Neuronal stem cell (in vitro differentiated cells): Measurements from ENCODE around the gene DEFB116. TPM values are rescaled to one million over a fixed set of nuclear protein-coding genes. Genes with fewer than 3 reads are reported as not detected.

ENCODE experiments used
- DNase-seq: peaks from one replicate; pipeline ENCODE4 v3.0.0-alpha.2; 2013; ENCODE audit warnings: low spot score
- H2AFZ ChIP-seq: one replicate; pipeline ENCODE4 v1.6.1; 2013; ENCODE audit warnings: mild to moderate bottlenecking, low read length, inconsistent platforms
- H2AK5ac ChIP-seq: 2 replicates; pipeline ENCODE4 v1.6.1; 2013; ENCODE audit warnings: low read depth, mild to moderate bottlenecking, inconsistent platforms, low read length, moderate library complexity, mixed read lengths
- H2BK120ac ChIP-seq: 2 replicates; pipeline ENCODE4 v1.6.1; 2013; ENCODE audit warnings: low read depth, mild to moderate bottlenecking, inconsistent platforms, low read length, moderate library complexity, mixed read lengths
- H2BK12ac ChIP-seq: one replicate; pipeline ENCODE4 v1.6.1; 2013; ENCODE audit warnings: low read length, inconsistent platforms
- H2BK15ac ChIP-seq: 2 replicates; pipeline ENCODE4 v1.6.1; 2013; ENCODE audit warnings: mild to moderate bottlenecking, low read length, inconsistent platforms, mixed read lengths
- H2BK5ac ChIP-seq: one replicate; pipeline ENCODE4 v1.6.1; 2013; ENCODE audit warnings: inconsistent platforms, mild to moderate bottlenecking, low read length, moderate library complexity
- H3K14ac ChIP-seq: one replicate; pipeline ENCODE4 v1.6.1; 2013; ENCODE audit warnings: low read length, inconsistent platforms
- H3K18ac ChIP-seq: 2 replicates; pipeline ENCODE4 v1.6.1; 2013; ENCODE audit warnings: low read length, inconsistent platforms
- H3K23ac ChIP-seq: 2 replicates; pipeline ENCODE4 v1.6.1; 2013; ENCODE audit warnings: low read depth, mild to moderate bottlenecking, mixed read lengths, low read length, inconsistent platforms; ENCODE audit not compliant: poor library complexity
- H3K27ac ChIP-seq: replicated peaks from 3 replicates; pipeline ENCODE4 v1.5.1; 2013; ENCODE audit warnings: low read length, inconsistent platforms
- H3K27me3 ChIP-seq, 3 experiments: 2 replicates each; pipeline ENCODE4 v1.6.1; 2013; ENCODE audit warnings: low read length in 3 of 3, mild to moderate bottlenecking in 2 of 3, inconsistent platforms in 1 of 3, low read depth in 1 of 3, mixed read lengths in 1 of 3, moderate library complexity in 1 of 3; ENCODE audit not compliant: control insufficient read depth in 3 of 3, insufficient read depth in 3 of 3
- H3K36me3 ChIP-seq, 2 donors: replicated peaks in 1 of 2; 2 replicates each; pipeline ENCODE4 v1.6.1; 2013; ENCODE audit warnings: low read length in 2 of 2; ENCODE audit not compliant: control insufficient read depth in 2 of 2, insufficient read depth in 2 of 2
- H3K4ac ChIP-seq: 2 replicates; pipeline ENCODE4 v1.6.1; 2013; ENCODE audit warnings: inconsistent platforms, mild to moderate bottlenecking, low read length, moderate library complexity
- H3K4me1 ChIP-seq, 2 donors: 1 replicate in 1 of 2; 2 replicates in 1 of 2; pipeline ENCODE4 v1.6.1; 2013; ENCODE audit warnings: low read length in 2 of 2, low read depth in 1 of 2; ENCODE audit not compliant: control insufficient read depth in 2 of 2, insufficient read depth in 1 of 2
- H3K4me2 ChIP-seq: one replicate; pipeline ENCODE4 v1.6.1; 2013; ENCODE audit warnings: mild to moderate bottlenecking, low read length, inconsistent platforms; ENCODE audit not compliant: insufficient read depth, poor library complexity, severe bottlenecking
- H3K4me3 ChIP-seq, 2 donors: 2 replicates each; pipeline ENCODE4 v1.5.1; 2013; ENCODE audit warnings: low read length in 2 of 2, mild to moderate bottlenecking in 2 of 2, inconsistent platforms in 1 of 2, moderate library complexity in 1 of 2
- H3K79me1 ChIP-seq: one replicate; pipeline ENCODE4 v1.6.1; 2013; ENCODE audit warnings: low read depth, mild to moderate bottlenecking, inconsistent platforms, low read length, moderate library complexity
- H3K9ac ChIP-seq: one replicate; pipeline ENCODE4 v1.6.1; 2013; ENCODE audit warnings: mild to moderate bottlenecking, low read depth, low read length, inconsistent platforms; ENCODE audit not compliant: poor library complexity
- H3K9me3 ChIP-seq, 2 donors: replicated peaks in 1 of 2; 2 replicates each; pipeline versions ENCODE3 to v1.6.1; 2013; ENCODE audit warnings: low read length in 2 of 2, mild to moderate bottlenecking in 2 of 2, inconsistent platforms in 1 of 2, low read depth in 1 of 2, mixed read lengths in 1 of 2, moderate library complexity in 1 of 2; ENCODE audit not compliant: control insufficient read depth in 2 of 2, insufficient read depth in 1 of 2
- H4K8ac ChIP-seq: one replicate; pipeline ENCODE4 v1.6.1; 2013; ENCODE audit warnings: low read depth, mild to moderate bottlenecking, inconsistent platforms, low read length, moderate library complexity
- H4K91ac ChIP-seq: one replicate; pipeline ENCODE4 v1.6.1; 2013; ENCODE audit warnings: low read length, low read depth, mild to moderate bottlenecking, inconsistent platforms; ENCODE audit not compliant: poor library complexity
- WGBS, 2 donors: extraction: QIAGEN DNeasy Blood & Tissue Kit; methylation state at CpG; one replicate each; pipeline ENCODE4 v1.1.7; 2013; ENCODE audit warnings: missing lambda C conversion rate in 2 of 2, mixed read lengths in 1 of 2; ENCODE audit not compliant: insufficient read length in 2 of 2, insufficient replicate concordance in 1 of 2; ENCODE audit errors: extremely low coverage in 2 of 2; 5-methylcytosine and 5-hydroxymethylcytosine counted together
- small RNA-seq: library from polyadenylated mRNA; stranded (forward); fragments of <200 nt; extraction: miRNeasy Mini kit (QIAGEN cat#:217004); gene quantifications from one replicate; pipeline ENCODE3, GENCODE V24; 2013; ENCODE audit not compliant: insufficient read depth

DEFB116 gene

GRCh38 chr20:31260326-31260932 lies 48.0 kb downstream of the DEFB116 start:
- Histone ChIP-seq H3K79me1 (no peaks in the 10 kb centered on the region), H2BK15ac (no peak overlapping the region), H3K4me1 (no peaks in the 10 kb centered on the region), H3K9me3 (peaks cover 0 to 37% of the 10 kb centered on the region in 2 donors), H4K91ac (no peak overlapping the region), H2AK5ac (no peak overlapping the region), H3K4me2 (no peak overlapping the region), H3K27ac (no peak overlapping the region), H3K4me3 (no peak overlapping the region), H3K23ac (no peak overlapping the region), H4K8ac (no peak overlapping the region), H3K27me3 (peaks cover 0 to 2% (median 0%) of the 10 kb centered on the region in 3 experiments), H2BK5ac (no peak overlapping the region), H3K36me3 (no peaks in the 10 kb centered on the region), H2BK120ac (no peak overlapping the region), H3K4ac (no peak overlapping the region), H2AFZ (no peak overlapping the region), H3K9ac (no peak overlapping the region), H3K14ac (no peak overlapping the region), H3K18ac (no peak overlapping the region), H2BK12ac (no peak overlapping the region)
- no peak for DNase-seq
- WGBS, 2 donors: no CpG with 5 or more reads among the region's 6 CpGs

GRCh38 chr20:31257364-31257763 lies 51.0 kb downstream of the DEFB116 start, which contains the start of gene DEFB115:
Gene DEFB115 (plus strand): TSS chr20:31257664. CDS start chr20:31257664, 0 bp downstream.
- WGBS, 2 donors: no CpG with 5 or more reads among the region's 2 CpGs
- Histone ChIP-seq H3K36me3 (no peaks in the 10 kb centered on the region), H3K27ac (no peak within 1 kb of the TSS), H3K14ac (no peak within 1 kb of the TSS), H3K27me3 (peaks cover 0 to 2% (median 0%) of the 10 kb centered on the region in 3 experiments), H3K23ac (no peak within 1 kb of the TSS), H3K4me1 (no peaks in the 10 kb centered on the region), H3K4me2 (no peak within 1 kb of the TSS), H2BK12ac (no peak within 1 kb of the TSS), H4K8ac (no peak within 1 kb of the TSS), H3K4me3 (no peak within 1 kb of the TSS), H3K79me1 (no peaks in the 10 kb centered on the region), H2BK5ac (no peak within 1 kb of the TSS), H3K9ac (no peak within 1 kb of the TSS), H2BK120ac (no peak within 1 kb of the TSS), H2AFZ (no peak within 1 kb of the TSS), H3K9me3 (peaks cover 0 to 41% of the 10 kb centered on the region in 2 donors), H2AK5ac (no peak within 1 kb of the TSS), H2BK15ac (no peak within 1 kb of the TSS), H3K18ac (no peak within 1 kb of the TSS), H3K4ac (no peak within 1 kb of the TSS), H4K91ac (no peak within 1 kb of the TSS)
- DNase-seq: no peak

- H3K18ac ChIP-seq: no peak overlapping the region
- no peak overlapping the region for H3K9ac ChIP-seq
- H4K91ac ChIP-seq: no peak overlapping the region
- H3K23ac ChIP-seq: no peak overlapping the region
- peaks cover 0 to 2% (median 0%) of the 10 kb centered on the region in 3 experiments for H3K27me3 ChIP-seq
- no peak overlapping the region for H3K14ac ChIP-seq
- H3K79me1 ChIP-seq: no peaks in the 10 kb centered on the region
- H2BK5ac ChIP-seq: no peak overlapping the region
- H3K27ac ChIP-seq: no peak overlapping the region
- H2AK5ac ChIP-seq: no peak overlapping the region
- no peak overlapping the region for H2AFZ ChIP-seq
- no CpG with 5 or more reads among the region's 3 CpGs for WGBS, 2 donors
- H3K4me2 ChIP-seq: no peak overlapping the region
- no peaks in the 10 kb centered on the region for H3K4me1 ChIP-seq
- DNase-seq: no peak
- no peaks in the 10 kb centered on the region for H3K36me3 ChIP-seq
- no peak overlapping the region for H3K4ac ChIP-seq
- H2BK15ac ChIP-seq: no peak overlapping the region
- no peak overlapping the region for H2BK12ac ChIP-seq
- no peak overlapping the region for H4K8ac ChIP-seq
- no peak overlapping the region for H3K4me3 ChIP-seq
- H3K9me3 ChIP-seq: peaks cover 0 to 41% of the 10 kb centered on the region in 2 donors
- no peak overlapping the region for H2BK120ac ChIP-seq
Observed at GRCh38 chr20:31256959-31257358, 51.4 kb downstream of the DEFB116 start.

Small RNA genes lying within 50 kb of the gene (small RNA-seq; reads per million reads assigned to genes)
- gene RNA5SP480: not detected
